Body of pancreas (tissue), 4 donors: ENCODE data around the gene NPAS1.
A peak's percentile ranks its signal among the peaks of the same experiment; 100 is the strongest.

ENCODE experiments used
- POLR2A ChIP-seq, 3 donors: fragments of 450-650 bp; IDR thresholded peaks; one replicate each; pipeline ENCODE4 v1.6.1; 2016; ENCODE audit warnings: antibody characterized with exemption in 3 of 3, mild to moderate bottlenecking in 2 of 3
- TF ChIP-seq, protein P1 (sequence below), 7 experiments: fragments of 450-650 bp in 4 of 7; fragments of 200-600 bp in 3 of 7; sonication (generic) in 3 of 7; IDR thresholded peaks; one replicate each; pipeline ENCODE4 v1.5.1; 2016 to 2019; ENCODE audit warnings: antibody characterized with exemption in 7 of 7

- TF ChIP-seq, protein P1, sequence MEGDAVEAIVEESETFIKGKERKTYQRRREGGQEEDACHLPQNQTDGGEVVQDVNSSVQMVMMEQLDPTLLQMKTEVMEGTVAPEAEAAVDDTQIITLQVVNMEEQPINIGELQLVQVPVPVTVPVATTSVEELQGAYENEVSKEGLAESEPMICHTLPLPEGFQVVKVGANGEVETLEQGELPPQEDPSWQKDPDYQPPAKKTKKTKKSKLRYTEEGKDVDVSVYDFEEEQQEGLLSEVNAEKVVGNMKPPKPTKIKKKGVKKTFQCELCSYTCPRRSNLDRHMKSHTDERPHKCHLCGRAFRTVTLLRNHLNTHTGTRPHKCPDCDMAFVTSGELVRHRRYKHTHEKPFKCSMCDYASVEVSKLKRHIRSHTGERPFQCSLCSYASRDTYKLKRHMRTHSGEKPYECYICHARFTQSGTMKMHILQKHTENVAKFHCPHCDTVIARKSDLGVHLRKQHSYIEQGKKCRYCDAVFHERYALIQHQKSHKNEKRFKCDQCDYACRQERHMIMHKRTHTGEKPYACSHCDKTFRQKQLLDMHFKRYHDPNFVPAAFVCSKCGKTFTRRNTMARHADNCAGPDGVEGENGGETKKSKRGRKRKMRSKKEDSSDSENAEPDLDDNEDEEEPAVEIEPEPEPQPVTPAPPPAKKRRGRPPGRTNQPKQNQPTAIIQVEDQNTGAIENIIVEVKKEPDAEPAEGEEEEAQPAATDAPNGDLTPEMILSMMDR (IDR thresholded peaks at IDR 0.05) = no peak
- TF ChIP-seq POLR2A (IDR thresholded peaks at IDR 0.05) = peak in 1 of 3 donors; percentile 18
Observed at GRCh38 chr19:46975925-46976782, 43.5 kb upstream of the NPAS1 start.
